Caco-2 (cell line): ENCODE measurements around the gene BCAT1. TPM values are rescaled to one million over a fixed set of nuclear protein-coding genes. Genes with fewer than 3 reads are reported as not detected.

Experiments used
- BruUV-seq: library from RNA; stranded (reverse); fragments of 400-500 nt; replicated peaks from 2 replicates; lab custom pipeline; 2021; lab: Mats Ljungman, UMichigan
- CTCF ChIA-PET: fragments of 300-600 bp; sonication (Branson Sonifier 250); formaldehyde crosslinking; loops from one replicate; lab custom pipeline; 2022; ENCODE audit warnings: antibody characterized with exemption; lab: Charles Lee
- POLR2A ChIA-PET: fragments of 300-600 bp; sonication (Branson Sonifier 250); formaldehyde crosslinking; loops from one replicate; lab custom pipeline; 2022; ENCODE audit warnings: antibody characterized with exemption; lab: Charles Lee
- DNase-seq, 2 experiments: peaks; one replicate each; pipeline versions ENCODE4 v3.0.0 to v3.0.0-alpha.2; 2020 to 2022
- H3K27me3 ChIP-seq: replicated peaks from 2 replicates; pipeline ENCODE4 v1.6.0; 2011; ENCODE audit warnings: low read length; ENCODE audit not compliant: control insufficient read depth, insufficient read depth
- H3K36me3 ChIP-seq: 2 replicates; pipeline ENCODE4 v1.5.1; 2011; ENCODE audit warnings: low read length; ENCODE audit not compliant: control insufficient read depth, insufficient read depth
- H3K4me1 ChIP-seq: fragments of 250-450 bp; sonication (Bioruptor Pico); 2 replicates; pipeline ENCODE4 v1.5.1; 2020; ENCODE audit warnings: mild to moderate bottlenecking
- H3K4me3 ChIP-seq: 2 replicates; pipeline ENCODE4 v1.5.1; 2011; ENCODE audit warnings: low read depth, mild to moderate bottlenecking, control low read depth, low read length
- H3K9me3 ChIP-seq: fragments of 250-450 bp; sonication (Bioruptor Pico); 2 replicates; pipeline ENCODE4 v1.5.1; 2020; ENCODE audit warnings: mild to moderate bottlenecking, moderate library complexity
- H3K27ac Mint-ChIP-seq: one replicate; pipeline ENCODE4 v1.8.0; 2022; ENCODE audit warnings: mixed read lengths; ENCODE audit not compliant: unreplicated experiment
- H3K27me3 Mint-ChIP-seq: one replicate; pipeline ENCODE4 v1.8.0; 2022; ENCODE audit warnings: mixed read lengths; ENCODE audit not compliant: insufficient read depth, unreplicated experiment
- H3K36me3 Mint-ChIP-seq: one replicate; pipeline ENCODE4 v1.8.0; 2022; ENCODE audit warnings: mild to moderate bottlenecking, mixed read lengths; ENCODE audit not compliant: insufficient read depth, unreplicated experiment
- H3K4me1 Mint-ChIP-seq: one replicate; pipeline ENCODE4 v1.8.0; 2022; ENCODE audit warnings: low read depth, mixed read lengths; ENCODE audit not compliant: unreplicated experiment
- H3K4me3 Mint-ChIP-seq: one replicate; pipeline ENCODE4 v1.8.0; 2022; ENCODE audit warnings: mild to moderate bottlenecking, moderate library complexity, mixed read lengths; ENCODE audit not compliant: unreplicated experiment
- H3K9me3 Mint-ChIP-seq: one replicate; pipeline ENCODE4 v1.8.0; 2022; ENCODE audit warnings: mixed read lengths; ENCODE audit not compliant: unreplicated experiment
- intact Hi-C: fragments of 100-400 bp; cut with micrococcal nuclease; formaldehyde crosslinking; loops from one replicate; pipeline ENCODE4 v1.10.0; 2022; ENCODE audit not compliant: unreplicated experiment
- total RNA-seq: library from RNA; stranded (reverse); gene quantifications from 2 replicates; pipeline ENCODE4 v1.2.3, GENCODE V29; 2022
- TF ChIP-seq, protein P1 (sequence below), 2 experiments: fragments of 200-600 bp in 1 of 2; IDR thresholded peaks; 1 replicate in 1 of 2; 2 replicates in 1 of 2; pipeline versions ENCODE4 v1.5.1 to v1.8.0; 2011 to 2022; ENCODE audit warnings: antibody characterized with exemption in 1 of 2, control low read depth in 1 of 2, inconsistent platforms in 1 of 2, low read depth in 1 of 2, low read length in 1 of 2, mild to moderate bottlenecking in 1 of 2, moderate library complexity in 1 of 2; ENCODE audit not compliant: insufficient read depth in 1 of 2, severe bottlenecking in 1 of 2, unreplicated experiment in 1 of 2

BCAT1 gene
- total RNA-seq, 1 experiment from 2014 or later, result 432 TPM

DNA sequence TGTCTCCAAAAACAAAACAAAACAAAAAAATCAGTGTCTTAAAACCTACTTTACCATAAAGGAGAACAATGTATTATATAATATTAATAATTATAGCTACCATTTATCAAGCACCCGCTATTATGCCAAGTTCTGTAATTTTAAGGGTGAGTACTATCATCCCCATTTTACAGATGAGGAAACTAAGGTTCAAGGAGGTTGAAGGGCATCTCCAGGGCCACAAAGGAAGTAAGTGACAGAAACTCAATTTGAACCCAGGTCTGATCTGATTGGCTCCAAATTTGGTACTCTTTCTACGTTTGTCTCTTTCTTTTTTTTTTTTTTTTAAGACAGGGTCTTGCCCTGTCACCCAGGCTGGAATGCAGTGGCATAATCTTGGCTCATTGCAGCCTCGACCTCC is 115.4 kb downstream of the BCAT1 start:
- no peaks in the 10 kb centered on the region for H3K27me3 Mint-ChIP-seq
- ChIA-PET CTCF (no interaction called here), POLR2A (no interaction called here)
- TF ChIP-seq, protein P1, sequence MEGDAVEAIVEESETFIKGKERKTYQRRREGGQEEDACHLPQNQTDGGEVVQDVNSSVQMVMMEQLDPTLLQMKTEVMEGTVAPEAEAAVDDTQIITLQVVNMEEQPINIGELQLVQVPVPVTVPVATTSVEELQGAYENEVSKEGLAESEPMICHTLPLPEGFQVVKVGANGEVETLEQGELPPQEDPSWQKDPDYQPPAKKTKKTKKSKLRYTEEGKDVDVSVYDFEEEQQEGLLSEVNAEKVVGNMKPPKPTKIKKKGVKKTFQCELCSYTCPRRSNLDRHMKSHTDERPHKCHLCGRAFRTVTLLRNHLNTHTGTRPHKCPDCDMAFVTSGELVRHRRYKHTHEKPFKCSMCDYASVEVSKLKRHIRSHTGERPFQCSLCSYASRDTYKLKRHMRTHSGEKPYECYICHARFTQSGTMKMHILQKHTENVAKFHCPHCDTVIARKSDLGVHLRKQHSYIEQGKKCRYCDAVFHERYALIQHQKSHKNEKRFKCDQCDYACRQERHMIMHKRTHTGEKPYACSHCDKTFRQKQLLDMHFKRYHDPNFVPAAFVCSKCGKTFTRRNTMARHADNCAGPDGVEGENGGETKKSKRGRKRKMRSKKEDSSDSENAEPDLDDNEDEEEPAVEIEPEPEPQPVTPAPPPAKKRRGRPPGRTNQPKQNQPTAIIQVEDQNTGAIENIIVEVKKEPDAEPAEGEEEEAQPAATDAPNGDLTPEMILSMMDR (IDR thresholded peaks at IDR 0.05; ENCODE audit: insufficient read depth in 1 of 2, low read depth in 1 of 2, low read length in 1 of 2, severe bottlenecking in 1 of 2, unreplicated experiment in 1 of 2), result no peak
- H3K9me3 ChIP-seq, result no peaks in the 10 kb centered on the region
- no peak overlapping the region for H3K4me3 Mint-ChIP-seq
- H3K27me3 ChIP-seq, result no peaks in the 10 kb centered on the region
- no TSS peak for BruUV-seq
- intact Hi-C loops, result no loop called here
- H3K27ac Mint-ChIP-seq, result no peak overlapping the region
- peaks cover 82% of the 10 kb centered on the region for H3K36me3 Mint-ChIP-seq
- H3K4me3 ChIP-seq, result no peak overlapping the region
- no peaks in the 10 kb centered on the region for H3K9me3 Mint-ChIP-seq
- no peaks in the 10 kb centered on the region for H3K4me1 ChIP-seq
- no peaks in the 10 kb centered on the region; the same call in 1 of the 2 replicates for H3K36me3 ChIP-seq
- DNase-seq, result no peak
- H3K4me1 Mint-ChIP-seq, result peaks cover 7% of the 10 kb centered on the region

DNA sequence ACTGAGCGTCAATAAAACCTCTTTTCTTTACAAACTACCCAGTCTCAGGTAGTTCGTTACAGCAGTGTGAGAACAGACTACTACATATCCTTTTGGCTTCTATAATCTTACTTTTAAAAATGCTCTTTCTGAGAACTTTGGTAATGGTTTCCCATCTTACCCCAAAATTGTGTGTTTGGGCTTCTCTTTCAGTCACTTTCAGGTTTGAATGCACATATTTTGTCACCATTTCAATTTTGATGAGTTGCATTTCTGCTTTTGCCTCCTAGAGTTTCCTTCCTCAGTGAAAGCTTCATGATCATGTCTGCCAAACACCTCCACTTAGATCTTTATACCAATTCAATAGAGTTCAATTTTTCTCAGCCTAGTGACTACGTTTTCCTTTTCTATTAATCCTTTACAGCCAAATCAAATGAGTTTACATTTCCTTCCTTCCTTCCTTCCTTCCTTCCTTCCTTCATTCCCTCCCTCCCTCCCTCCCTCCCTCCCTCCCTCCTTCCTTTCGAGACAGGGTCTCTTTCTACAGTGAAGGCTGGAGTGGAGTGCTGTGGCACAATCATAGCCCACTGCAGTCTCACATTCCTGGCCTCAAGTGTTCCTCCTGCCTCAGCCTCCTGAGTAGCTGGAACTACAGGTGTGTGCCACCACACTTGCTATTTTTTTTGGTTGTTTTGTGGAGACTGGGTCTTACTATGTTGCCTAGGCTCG is 124.9 kb downstream of the BCAT1 start:
- no peak overlapping the region for H3K4me3 Mint-ChIP-seq
- intact Hi-C loops, result no loop called here
- POLR2A ChIA-PET, result no interaction called here
- H3K9me3 ChIP-seq, result peaks cover 3% of the 10 kb centered on the region; the same call in 1 of the 2 replicates
- H3K36me3 ChIP-seq, result no peaks in the 10 kb centered on the region; the same call in none of the 2 replicates
- peaks cover 7% of the 10 kb centered on the region for H3K9me3 Mint-ChIP-seq
- H3K27me3 ChIP-seq, result no peaks in the 10 kb centered on the region
- CTCF ChIA-PET, result no interaction called here
- 0 out of 2 replicates have a peak, but pooled peaks cover 6% of the 10 kb centered on the region for H3K4me1 ChIP-seq
- H3K4me3 ChIP-seq, result no peak overlapping the region
- TF ChIP-seq, protein P1 (IDR thresholded peaks at IDR 0.05; ENCODE audit: insufficient read depth in 1 of 2, low read depth in 1 of 2, low read length in 1 of 2, severe bottlenecking in 1 of 2, unreplicated experiment in 1 of 2), result no peak
- BruUV-seq, result no TSS peak
- H3K4me1 Mint-ChIP-seq, result peaks cover 20% of the 10 kb centered on the region
- H3K36me3 Mint-ChIP-seq, result peaks cover 86% of the 10 kb centered on the region
- H3K27ac Mint-ChIP-seq, result no peak overlapping the region
- H3K27me3 Mint-ChIP-seq, result no peaks in the 10 kb centered on the region
- DNase-seq, result no peak

DNA sequence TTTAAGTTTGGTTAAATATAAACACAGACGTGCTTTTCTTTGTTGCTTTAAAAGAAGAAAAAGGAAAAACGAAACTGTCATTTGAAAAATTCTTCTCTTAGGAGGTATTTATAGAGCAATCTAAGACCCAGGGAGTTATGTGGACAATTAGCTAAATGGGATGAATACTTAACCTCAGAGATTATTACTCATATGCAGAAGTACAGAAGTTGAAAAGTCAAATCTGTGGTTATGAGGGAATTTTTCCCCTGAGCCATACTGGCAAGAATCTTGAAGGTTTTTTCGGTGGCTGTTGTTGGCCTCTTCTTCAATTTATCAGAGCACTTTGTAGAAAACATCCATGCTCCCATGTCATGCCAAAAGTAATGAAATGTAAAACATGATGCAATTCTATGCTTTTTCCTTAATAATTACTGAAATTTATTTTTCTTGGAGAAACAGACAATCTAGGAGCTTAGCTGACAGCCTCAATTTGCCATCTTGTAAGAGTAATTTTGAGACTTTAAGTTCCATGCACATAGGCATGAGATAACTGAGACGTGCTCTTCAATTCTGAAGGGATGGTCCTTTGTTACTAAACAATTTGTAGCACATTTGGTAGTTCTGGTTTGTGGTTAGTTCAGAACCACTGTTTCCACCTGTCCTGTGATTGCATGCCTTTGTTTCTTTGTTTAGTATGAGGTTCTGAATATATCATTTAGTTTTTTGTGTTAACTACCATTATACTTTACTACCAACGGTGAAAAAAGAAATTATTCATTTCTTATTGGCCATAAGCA is 126.6 kb downstream of the BCAT1 start:
- intact Hi-C loops, result no loop called here
- CTCF ChIA-PET, result no interaction called here
- H3K4me1 Mint-ChIP-seq, result peaks cover 20% of the 10 kb centered on the region
- TF ChIP-seq, protein P1 (IDR thresholded peaks at IDR 0.05; ENCODE audit: insufficient read depth in 1 of 2, low read depth in 1 of 2, low read length in 1 of 2, severe bottlenecking in 1 of 2, unreplicated experiment in 1 of 2), result no peak
- H3K27me3 Mint-ChIP-seq, result no peaks in the 10 kb centered on the region
- H3K9me3 ChIP-seq, result peaks cover 3% of the 10 kb centered on the region; the same call in 1 of the 2 replicates
- BruUV-seq, result no TSS peak
- H3K4me1 ChIP-seq, result 0 out of 2 replicates have a peak, but pooled peaks cover 6% of the 10 kb centered on the region
- H3K36me3 Mint-ChIP-seq, result peaks cover 76% of the 10 kb centered on the region
- DNase-seq, result no peak
- peaks cover 7% of the 10 kb centered on the region for H3K9me3 Mint-ChIP-seq
- H3K4me3 Mint-ChIP-seq, result no peak overlapping the region
- POLR2A ChIA-PET, result no interaction called here
- no peaks in the 10 kb centered on the region for H3K27me3 ChIP-seq
- no peak overlapping the region for H3K4me3 ChIP-seq
- peak overlapping the region; percentile 1 for H3K27ac Mint-ChIP-seq
- H3K36me3 ChIP-seq, result no peaks in the 10 kb centered on the region; the same call in 1 of the 2 replicates
